DMS153 (cell line): ENCODE data around the gene C11orf54.
A peak's percentile ranks its signal among the peaks of the same experiment; 100 is the strongest.

ENCODE experiments used
- DNase-seq: peaks from one replicate; lab custom pipeline; 2025; lab: John Stamatoyannopoulos, UW

The C11orf54 gene

GRCh38 chr11:93741094-93741881, at the start of gene C11orf54, which contains the start of gene TAF1D:
TSS of gene C11orf54 (plus strand) at chr11:93741672. CDS start at chr11:93747394, 5,722 bp downstream.
TSS of gene TAF1D (minus strand) at chr11:93741495. CDS start at chr11:93739304, 2,191 bp downstream.
- peak; percentile 97 for DNase-seq

GRCh38 chr11:93694109-93694508, 47.4 kb upstream of the C11orf54 start:
- DNase-seq, result no peak

- no peak for DNase-seq
Observed at GRCh38 chr11:93694557-93694956, 46.9 kb upstream of the C11orf54 start.

- DNase-seq, result no peak
Observed at GRCh38 chr11:93697611-93698010, 43.9 kb upstream of the C11orf54 start.

- DNase-seq, result no peak
Observed at GRCh38 chr11:93700830-93701229, 40.6 kb upstream of the C11orf54 start.

GRCh38 chr11:93704237-93704636, 37.2 kb upstream of the C11orf54 start:
- DNase-seq, result no peak

- DNase-seq, result no peak
Observed at GRCh38 chr11:93710239-93710638, 31.2 kb upstream of the C11orf54 start.

- DNase-seq, result no peak
Observed at GRCh38 chr11:93712678-93713077, 28.8 kb upstream of the C11orf54 start.

GRCh38 chr11:93715797-93716396, 25.6 kb upstream of the C11orf54 start:
- DNase-seq, result no peak

- no peak for DNase-seq
Observed at GRCh38 chr11:93717501-93717900, 24.0 kb upstream of the C11orf54 start.

- DNase-seq, result no peak
Observed at GRCh38 chr11:93718057-93718563, 23.4 kb upstream of the C11orf54 start.

- no peak for DNase-seq
Observed at GRCh38 chr11:93719310-93719709, 22.2 kb upstream of the C11orf54 start.

GRCh38 chr11:93720522-93720921, 20.9 kb upstream of the C11orf54 start:
- no peak for DNase-seq

GRCh38 chr11:93724089-93724488, 17.4 kb upstream of the C11orf54 start:
- DNase-seq, result no peak

- DNase-seq, result no peak
Observed at GRCh38 chr11:93727985-93728791, 13.3 kb upstream of the C11orf54 start.

GRCh38 chr11:93728792-93729128, 12.7 kb upstream of the C11orf54 start:
- DNase-seq, result no peak

GRCh38 chr11:93729129-93729616, 12.3 kb upstream of the C11orf54 start:
- DNase-seq, result no peak

- DNase-seq, result no peak
Observed at GRCh38 chr11:93730108-93731107, 11.1 kb upstream of the C11orf54 start.

GRCh38 chr11:93732237-93732892, 9.1 kb upstream of the C11orf54 start:
- no peak for DNase-seq

GRCh38 chr11:93733474-93733873, 8.0 kb upstream of the C11orf54 start:
- DNase-seq, result no peak
